ENCODE data around the gene CREB3L2. TPM values are rescaled to one million over a fixed set of nuclear protein-coding genes. Genes with fewer than 3 reads are reported as not detected.
A peak's percentile ranks its signal among the peaks of the same experiment; 100 is the strongest.

The CREB3L2 gene
- polyA plus RNA-seq, 1 experiment = 57.8 TPM

GRCh38 chr7:137890449-137890921 lies 111.4 kb downstream of the CREB3L2 start:
- CTCF ChIA-PET = interaction anchor here (0.7 to 15.1 kb wide), 7 partner anchors 9 to 774 kb away, joined by 3 to 119 read pairs (median 5); no protein-coding TSS in a partner anchor
- Histone ChIP-seq H3K4me3 (ENCODE audit: low read depth, low read length) (no peak overlapping the region), H3K27ac (ENCODE audit: low read depth, low read length) (no peak overlapping the region), H3K9me3 (ENCODE audit: control insufficient read depth, insufficient read depth, low read length) (no peaks in the 10 kb centered on the region; the same call in 1 of the 2 replicates), H3K27me3 (ENCODE audit: control insufficient read depth, insufficient read depth, low read length) (no peaks in the 10 kb centered on the region)
- no peak for TF ChIP-seq CTCF (IDR thresholded peaks at IDR 0.05; ENCODE audit: low read depth, low read length)
- POLR2A ChIA-PET = no interaction called here
- no peak for DNase-seq (ENCODE audit: low read depth, low spot score)

- no peaks in the 10 kb centered on the region for H3K27me3 ChIP-seq (ENCODE audit: control insufficient read depth, insufficient read depth, low read length)
- POLR2A ChIA-PET = no interaction called here
Measured at GRCh38 chr7:137888241-137888640, 113.6 kb downstream of the CREB3L2 start.

GRCh38 chr7:137886746-137887145 lies 115.1 kb downstream of the CREB3L2 start:
- CTCF ChIA-PET = interaction anchor here (0.7 to 15.1 kb wide), 3 partner anchors 116 to 260 kb away, joined by 3 to 119 read pairs (median 7); no protein-coding TSS in a partner anchor
- POLR2A ChIA-PET = no interaction called here
- H3K9me3 ChIP-seq (ENCODE audit: control insufficient read depth, insufficient read depth, low read length) = peaks cover 6% of the 10 kb centered on the region
- no peak overlapping the region for H3K27ac ChIP-seq (ENCODE audit: low read depth, low read length)
- H3K27me3 ChIP-seq (ENCODE audit: control insufficient read depth, insufficient read depth, low read length) = no peaks in the 10 kb centered on the region
- no peak for TF ChIP-seq CTCF (IDR thresholded peaks at IDR 0.05; ENCODE audit: low read depth, low read length)
- H3K4me3 ChIP-seq (ENCODE audit: low read depth, low read length) = no peak overlapping the region
- DNase-seq (ENCODE audit: low read depth, low spot score) = peak; percentile 42

More at GRCh38 chr7:137888241-137888640, 113.6 kb downstream of the CREB3L2 start:
- CTCF ChIA-PET = interaction anchor here (0.7 to 15.1 kb wide), 4 partner anchors 121 to 654 kb away, joined by 4 to 119 read pairs (median 6); no protein-coding TSS in a partner anchor
- Histone ChIP-seq H3K4me3 (ENCODE audit: low read depth, low read length) (no peak overlapping the region), H3K27ac (ENCODE audit: low read depth, low read length) (no peak overlapping the region), H3K9me3 (ENCODE audit: control insufficient read depth, insufficient read depth, low read length) (no peaks in the 10 kb centered on the region)
- TF ChIP-seq CTCF (IDR thresholded peaks at IDR 0.05; ENCODE audit: low read depth, low read length) = no peak
- no peak for DNase-seq (ENCODE audit: low read depth, low spot score)

GRCh38 chr7:137886281-137886680 lies 115.6 kb downstream of the CREB3L2 start:
- ChIA-PET CTCF (interaction anchor here (1.4 to 15.1 kb wide), 3 partner anchors 117 to 260 kb away, joined by 5 to 119 read pairs (median 7); no protein-coding TSS in a partner anchor), POLR2A (no interaction called here)
- peaks cover 8% of the 10 kb centered on the region for H3K9me3 ChIP-seq (ENCODE audit: control insufficient read depth, insufficient read depth, low read length)
- H3K27ac ChIP-seq (ENCODE audit: low read depth, low read length) = no peak overlapping the region
- no peak overlapping the region for H3K4me3 ChIP-seq (ENCODE audit: low read depth, low read length)
- no peaks in the 10 kb centered on the region for H3K27me3 ChIP-seq (ENCODE audit: control insufficient read depth, insufficient read depth, low read length)
- TF ChIP-seq CTCF (IDR thresholded peaks at IDR 0.05; ENCODE audit: low read depth, low read length) = no peak
- no peak for DNase-seq (ENCODE audit: low read depth, low spot score)

- no peak for TF ChIP-seq CTCF (IDR thresholded peaks at IDR 0.05; ENCODE audit: low read depth, low read length)
Measured at GRCh38 chr7:137885678-137886077, 116.2 kb downstream of the CREB3L2 start.

More at GRCh38 chr7:137885678-137886077, 116.2 kb downstream of the CREB3L2 start:
- ChIA-PET CTCF (interaction anchor here (1.3 to 15.1 kb wide), 4 partner anchors 14 to 259 kb away, joined by 3 to 119 read pairs (median 6); no protein-coding TSS in a partner anchor), POLR2A (no interaction called here)
- no peak for DNase-seq (ENCODE audit: low read depth, low spot score)
- H3K27ac ChIP-seq (ENCODE audit: low read depth, low read length) = peak overlapping the region; percentile 35
- no peak overlapping the region for H3K4me3 ChIP-seq (ENCODE audit: low read depth, low read length)
- peaks cover 8% of the 10 kb centered on the region for H3K9me3 ChIP-seq (ENCODE audit: control insufficient read depth, insufficient read depth, low read length)
- H3K27me3 ChIP-seq (ENCODE audit: control insufficient read depth, insufficient read depth, low read length) = no peaks in the 10 kb centered on the region

Measured in AG04450 (cell line).